Pancreas (tissue), 10 donors: ENCODE measurements around the gene DLG2. TPM values are rescaled to one million over a fixed set of nuclear protein-coding genes. Genes with fewer than 3 reads are reported as not detected.
"Not testable (repeated sequence)": the region's sequence is repeated elsewhere in the genome, so short reads cannot be mapped to it uniquely, and the experiment has no call there.

ENCODE experiments used
- ATAC-seq, 4 donors: fragments of 200-7000 bp; cut with Tn5 transposase; one replicate each; pipeline versions ENCODE4 v1.8.0 to v1.9.1; 2020; ENCODE audit warnings: mild to moderate bottlenecking in 4 of 4, moderate library complexity in 4 of 4
- DNase-seq, 6 donors: peaks; one replicate each; pipeline ENCODE4 v3.0.0-alpha.2; 2020
- FAIRE-seq: peaks from 2 replicates; lab custom pipeline; 2012; peaks lifted over from hg19 to GRCh38; lab: Jason Lieb, UNC
- H3K27ac ChIP-seq, 4 donors: fragments of 200-600 bp; sonication (generic); 1 replicate in 3 of 4; 2 replicates in 1 of 4; pipeline versions ENCODE4 v1.5.0 to v1.8.0; 2020
- H3K27me3 ChIP-seq, 4 donors: fragments of 200-600 bp; one replicate each; pipeline ENCODE4 v1.8.0; 2021
- H3K36me3 ChIP-seq, 3 donors: fragments of 200-600 bp; sonication (generic) in 1 of 3; one replicate each; pipeline versions ENCODE4 v1.5.0 to v1.8.0; 2020 to 2021
- H3K4me1 ChIP-seq, 3 donors: fragments of 200-600 bp; one replicate each; pipeline ENCODE4 v1.8.0; 2021
- H3K4me3 ChIP-seq, 4 donors: fragments of 200-600 bp; sonication (generic) in 2 of 4; one replicate each; pipeline versions ENCODE4 v1.5.0 to v1.8.0; 2020 to 2021
- H3K9me3 ChIP-seq, 4 donors: fragments of 200-600 bp; one replicate each; pipeline ENCODE4 v1.8.0; 2021
- CTCF ChIP-seq, 4 donors: fragments of 200-600 bp; sonication (generic) in 3 of 4; IDR thresholded peaks; one replicate each; pipeline versions ENCODE4 v1.5.0 to v1.8.0; 2021; ENCODE audit warnings: antibody characterized with exemption in 4 of 4
- WGBS, 2 donors: extraction: QIAGEN DNeasy Blood & Tissue Kit; methylation state at CpG; one replicate each; pipeline ENCODE4 v1.1.7; 2013; 5-methylcytosine and 5-hydroxymethylcytosine counted together
- intact Hi-C, 3 donors: fragments of 100-400 bp; cut with DNase I; formaldehyde crosslinking; loops; one replicate each; pipeline versions ENCODE4 v1.11.1 to v1.14.2; 2022
- polyA plus RNA-seq, 2 donors: library from polyadenylated mRNA; stranded (reverse); fragments of 200-250 nt; gene quantifications; one replicate each; pipeline ENCODE4 v1.2.3, GENCODE V29; 2013
- total RNA-seq, 6 donors: library from RNA; stranded (reverse); fragmentation: NEBNext Ultra II Directional in 4 of 6; extraction: Animal tissue kit (Norgen Biotek cat#: 25700) in 4 of 6; gene quantifications; one replicate each; pipeline versions ENCODE4 v1.2.1 to v1.2.4, GENCODE V29; 2021 to 2023
- donor health status: healthy with polysubstance abuse.
- donor health status: DM: no; HTN: no; CAD: no; lungs with moderate emphysema.
- donor health status: DM: no; HTN: no; CAD: no.
- donor health status: control.
- donor health status: control.
- donor health status: Bipolar disorder and iron deficiency.
- donor health status: DM: yes; HTN: yes; CAD: no.
- donor health status: DM: no; HTN: no; CAD: no.
- donor health status: DM: no; HTN: no; CAD: no.
- donor health status: DM: yes; HTN: yes; CAD: no.

Gene DLG2
- total and polyA plus RNA-seq, 8 donors, result 1.2 to 5.4 (median 3.6) TPM

GRCh38 chr11:85027346-85027745 is 599.8 kb downstream of the DLG2 start:
- no peak overlapping the region for H3K4me3 ChIP-seq
- H3K27me3 ChIP-seq, result no peaks in the 10 kb centered on the region
- no peaks in the 10 kb centered on the region for H3K4me1 ChIP-seq
- intact Hi-C loops, result no loop called here
- TF ChIP-seq CTCF (IDR thresholded peaks at IDR 0.05), result no peak
- ATAC-seq (no peak), DNase-seq (peak in 2 of 6 donors; percentile 9 to 37), FAIRE-seq (no peak)
- no peak overlapping the region for H3K27ac ChIP-seq
- H3K36me3 ChIP-seq, result no peaks in the 10 kb centered on the region
- no peaks in the 10 kb centered on the region for H3K9me3 ChIP-seq
- WGBS, 2 donors, result 92 to 94% methylated on average over 11 of the region's 11 CpGs

- no peak for FAIRE-seq
These were observed 606.1 kb downstream of the DLG2 start for GRCh38 chr11:85021058-85021457.

DNA sequence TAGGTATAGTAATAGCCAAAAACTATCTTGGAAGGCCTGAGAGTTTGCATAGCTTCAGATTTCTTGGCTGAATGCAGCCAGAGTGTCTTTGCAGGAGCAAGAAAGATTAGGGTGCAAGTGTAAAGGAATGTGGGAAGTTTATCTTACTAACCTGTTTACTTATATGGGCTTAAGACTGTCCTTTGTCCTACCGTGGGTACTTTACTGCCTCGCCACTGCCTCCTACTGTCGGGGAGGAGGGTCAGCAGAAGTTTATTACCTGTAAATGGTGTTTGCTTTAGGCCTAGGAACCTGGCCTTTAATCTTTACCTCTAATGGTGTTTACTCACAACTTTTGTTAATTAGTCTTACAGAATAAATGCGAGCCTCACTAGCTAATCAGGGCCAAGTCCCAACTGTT is 633.8 kb downstream of the DLG2 start:
- FAIRE-seq, result no peak
- no peaks in the 10 kb centered on the region for H3K4me1 ChIP-seq
- WGBS, 2 donors, result 43 to 47% methylated on average over 4 of the region's 4 CpGs
- no peak for ATAC-seq
- DNase-seq, result no peak
- H3K27ac ChIP-seq, result no peak overlapping the region
- intact Hi-C loops, result no loop called here
- H3K27me3 ChIP-seq, result no peaks in the 10 kb centered on the region
- H3K36me3 ChIP-seq, result no peaks in the 10 kb centered on the region
- no peak for TF ChIP-seq CTCF (IDR thresholded peaks at IDR 0.05)
- H3K4me3 ChIP-seq, result no peak overlapping the region
- H3K9me3 ChIP-seq, result no peaks in the 10 kb centered on the region

More at GRCh38 chr11:85021058-85021457, 606.1 kb downstream of the DLG2 start:
- Histone ChIP-seq H3K27ac (no peak overlapping the region), H3K36me3 (no peaks in the 10 kb centered on the region), H3K27me3 (no peaks in the 10 kb centered on the region), H3K4me3 (no peak overlapping the region), H3K4me1 (no peaks in the 10 kb centered on the region), H3K9me3 (no peaks in the 10 kb centered on the region)
- no peak for TF ChIP-seq CTCF (IDR thresholded peaks at IDR 0.05)
- ATAC-seq (no peak), DNase-seq (no peak)
- 70 to 77% methylated on average over 9 of the region's 9 CpGs for WGBS, 2 donors
- intact Hi-C loops, result no loop called here

DNA sequence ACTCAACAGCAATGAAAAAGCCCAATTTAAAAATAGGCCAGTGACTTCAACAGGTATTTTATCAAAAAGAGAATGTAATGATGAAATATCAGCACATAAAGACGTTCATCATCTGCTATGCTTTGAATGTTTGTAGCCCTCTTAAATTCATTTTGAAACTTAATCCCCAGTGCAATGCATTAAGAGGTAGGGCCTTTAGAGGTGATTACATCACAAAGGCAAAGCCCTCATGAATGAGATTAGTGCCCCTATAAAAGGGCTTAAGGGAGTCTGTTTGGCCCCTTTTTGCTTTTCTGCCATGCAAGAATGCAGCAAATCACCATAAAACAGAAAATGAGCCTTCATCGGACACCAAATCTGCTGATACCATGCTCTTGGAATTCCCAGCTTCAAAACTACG is 637.0 kb downstream of the DLG2 start:
- Histone ChIP-seq H3K27me3 (no peaks in the 10 kb centered on the region), H3K4me3 (no peak overlapping the region), H3K9me3 (no peaks in the 10 kb centered on the region), H3K4me1 (no peaks in the 10 kb centered on the region), H3K27ac (no peak overlapping the region), H3K36me3 (no peaks in the 10 kb centered on the region)
- no peak for FAIRE-seq
- WGBS, 2 donors, result 55 to 66% methylated on average over 3 of the region's 3 CpGs
- ATAC-seq, result no peak
- no peak for DNase-seq
- no peak for TF ChIP-seq CTCF (IDR thresholded peaks at IDR 0.05)
- intact Hi-C loops, result no loop called here

DNA sequence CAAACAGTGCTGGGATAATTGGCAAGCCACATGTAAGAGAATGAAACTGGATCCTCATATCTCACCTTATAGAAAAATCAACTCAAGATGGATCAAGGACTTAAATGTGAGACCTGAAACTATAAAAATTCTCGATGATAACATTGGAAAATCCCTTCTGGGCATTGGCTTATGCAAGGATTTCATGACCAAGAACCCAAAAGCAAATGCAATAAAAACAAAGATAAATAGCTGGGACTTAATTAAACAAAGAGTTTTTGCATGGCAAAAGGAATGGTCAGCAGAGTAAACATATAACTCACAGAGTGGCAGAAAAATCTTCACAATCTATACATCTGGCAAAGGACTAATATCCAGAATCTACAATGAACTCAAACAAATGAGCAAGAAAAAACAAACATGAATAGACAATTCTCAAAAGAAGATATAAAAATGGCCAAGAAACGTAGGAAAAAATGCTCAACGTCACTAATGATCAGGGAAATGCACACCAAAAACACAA is 639.4 kb downstream of the DLG2 start:
- ATAC-seq, H3K4me1 ChIP-seq, FAIRE-seq, H3K27me3 ChIP-seq, H3K36me3 ChIP-seq, intact Hi-C loops, DNase-seq, H3K27ac ChIP-seq, H3K4me3 ChIP-seq, H3K9me3 ChIP-seq: not testable (repeated sequence)
- 26 to 40% methylated on average over 3 of the region's 3 CpGs for WGBS, 2 donors
